ENCODE measurements around the gene VILL.

DNA sequence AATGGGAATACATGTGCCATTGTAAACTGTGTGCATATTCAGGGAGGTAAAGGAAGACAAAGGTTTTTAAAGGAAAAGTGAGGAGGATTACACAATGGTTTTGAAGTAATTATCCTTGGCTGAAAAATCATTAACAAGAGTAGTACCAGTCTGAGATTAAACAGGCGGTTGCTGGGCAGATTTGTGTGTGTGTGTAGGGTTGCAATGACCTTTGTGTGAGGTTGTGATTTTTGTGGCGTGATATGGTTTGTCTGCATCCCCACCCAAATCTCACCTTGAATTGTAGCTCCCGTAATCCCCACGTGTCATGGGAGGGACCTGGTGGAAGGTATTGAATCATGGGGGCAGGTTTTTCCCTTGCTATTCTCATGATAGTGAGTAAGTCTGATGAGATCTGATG is 55.4 kb downstream of the VILL start:
- TF ChIP-seq, protein P1, sequence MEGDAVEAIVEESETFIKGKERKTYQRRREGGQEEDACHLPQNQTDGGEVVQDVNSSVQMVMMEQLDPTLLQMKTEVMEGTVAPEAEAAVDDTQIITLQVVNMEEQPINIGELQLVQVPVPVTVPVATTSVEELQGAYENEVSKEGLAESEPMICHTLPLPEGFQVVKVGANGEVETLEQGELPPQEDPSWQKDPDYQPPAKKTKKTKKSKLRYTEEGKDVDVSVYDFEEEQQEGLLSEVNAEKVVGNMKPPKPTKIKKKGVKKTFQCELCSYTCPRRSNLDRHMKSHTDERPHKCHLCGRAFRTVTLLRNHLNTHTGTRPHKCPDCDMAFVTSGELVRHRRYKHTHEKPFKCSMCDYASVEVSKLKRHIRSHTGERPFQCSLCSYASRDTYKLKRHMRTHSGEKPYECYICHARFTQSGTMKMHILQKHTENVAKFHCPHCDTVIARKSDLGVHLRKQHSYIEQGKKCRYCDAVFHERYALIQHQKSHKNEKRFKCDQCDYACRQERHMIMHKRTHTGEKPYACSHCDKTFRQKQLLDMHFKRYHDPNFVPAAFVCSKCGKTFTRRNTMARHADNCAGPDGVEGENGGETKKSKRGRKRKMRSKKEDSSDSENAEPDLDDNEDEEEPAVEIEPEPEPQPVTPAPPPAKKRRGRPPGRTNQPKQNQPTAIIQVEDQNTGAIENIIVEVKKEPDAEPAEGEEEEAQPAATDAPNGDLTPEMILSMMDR (IDR thresholded peaks at IDR 0.05) = no peak
- no peak for TF ChIP-seq POLR2A (IDR thresholded peaks at IDR 0.05)
